ENCODE data around the gene ERAP2.

- TF ChIP-seq SPI1 (IDR thresholded peaks at IDR 0.05; ENCODE audit: low read depth, low read length) (no peak), POLR2AphosphoS5 (IDR thresholded peaks at IDR 0.05; ENCODE audit: low read depth, low read length) (no peak), POLR2A (IDR thresholded peaks at IDR 0.05; ENCODE audit: low read depth, low read length) (no peak), TAF1 (IDR thresholded peaks at IDR 0.05; ENCODE audit: low read depth, low read length) (no peak)
These were observed 22.2 kb upstream of the ERAP2 start for GRCh38 chr5:96854067-96854466.

Measured in GM12891 (cell line).